Nephron (organoid): Measurements from ENCODE around the gene ZNF497.
"Not testable (repeated sequence)": the region's sequence is repeated elsewhere in the genome, so short reads cannot be mapped to it uniquely, and the experiment has no call there.

ENCODE experiments used
- H3K27ac Mint-ChIP-seq, 3 experiments: 2 replicates each; pipeline ENCODE4 v1.8.0; 2020; ENCODE audit warnings: mixed read lengths in 3 of 3, mild to moderate bottlenecking in 2 of 3, moderate library complexity in 1 of 3
- H3K27me3 Mint-ChIP-seq: 2 replicates; pipeline ENCODE4 v1.8.0; 2021; ENCODE audit warnings: low read depth, mild to moderate bottlenecking, moderate library complexity, mixed read lengths
- H3K36me3 Mint-ChIP-seq: 2 replicates; pipeline ENCODE4 v1.8.0; 2020; ENCODE audit warnings: low read depth, mixed read lengths
- H3K4me1 Mint-ChIP-seq: 2 replicates; pipeline ENCODE4 v1.8.0; 2020; ENCODE audit warnings: mixed read lengths
- H3K4me3 Mint-ChIP-seq, 3 experiments: 2 replicates each; pipeline ENCODE4 v1.8.0; 2020; ENCODE audit warnings: mild to moderate bottlenecking in 3 of 3, mixed read lengths in 3 of 3, moderate library complexity in 2 of 3
- H3K9me3 Mint-ChIP-seq: 2 replicates; pipeline ENCODE4 v1.8.0; 2020; ENCODE audit warnings: mixed read lengths
- CTCF ChIP-seq, 3 experiments: fragments of 200-600 bp; sonication (generic); IDR thresholded peaks; one replicate each; pipeline ENCODE4 v1.5.0; 2021; ENCODE audit warnings: antibody characterized with exemption in 3 of 3; ENCODE audit not compliant: unreplicated experiment in 3 of 3

ZNF497 gene

GRCh38 chr19:58382997-58383603 is 20.5 kb upstream of the ZNF497 start:
- H3K36me3 Mint-ChIP-seq = peaks cover 3% of the 10 kb centered on the region
- H3K27ac Mint-ChIP-seq = peak overlapping the region; percentile 62 to 100 (median 84)
- H3K27me3 Mint-ChIP-seq = no peaks in the 10 kb centered on the region
- H3K4me3 Mint-ChIP-seq = peak overlapping the region; percentile 97 to 99 (median 98)
- H3K9me3 Mint-ChIP-seq = no peaks in the 10 kb centered on the region
- no peak for TF ChIP-seq CTCF (IDR thresholded peaks at IDR 0.05; ENCODE audit: unreplicated experiment in 3 of 3)
- peaks cover 28% of the 10 kb centered on the region for H3K4me1 Mint-ChIP-seq

- H3K4me1 Mint-ChIP-seq = peaks cover 18% of the 10 kb centered on the region
- H3K27me3 Mint-ChIP-seq = no peaks in the 10 kb centered on the region
- H3K9me3 Mint-ChIP-seq = no peaks in the 10 kb centered on the region
- peak overlapping the region; percentile 89 to 98 (median 94) for H3K27ac Mint-ChIP-seq
- no peak for TF ChIP-seq CTCF (IDR thresholded peaks at IDR 0.05; ENCODE audit: unreplicated experiment in 3 of 3)
- H3K4me3 Mint-ChIP-seq = peak overlapping the region; percentile 90 to 96 (median 91)
- H3K36me3 Mint-ChIP-seq = no peaks in the 10 kb centered on the region
Measured at GRCh38 chr19:58381460-58382212, 19.1 kb upstream of the ZNF497 start.

- Mint-ChIP-seq H3K4me3 (peak within 1 kb of the TSS; percentile 90 to 96 (median 91)), H3K27me3 (no peaks in the 10 kb centered on the region), H3K9me3 (no peaks in the 10 kb centered on the region), H3K4me1 (peaks cover 18% of the 10 kb centered on the region), H3K27ac (peak within 1 kb of the TSS; percentile 89 to 98 (median 94)), H3K36me3 (no peaks in the 10 kb centered on the region)
- TF ChIP-seq CTCF (IDR thresholded peaks at IDR 0.05; ENCODE audit: unreplicated experiment in 3 of 3) = no peak
Measured at GRCh38 chr19:58380662-58381459, 18.3 kb upstream of the ZNF497 start, which contains the start of gene ZNF837. Gene ZNF837, minus strand, starts transcription at chr19:58381030. Its CDS starts 11,698 bp downstream, at chr19:58369332.

GRCh38 chr19:58380037-58380661 is 17.6 kb upstream of the ZNF497 start:
- H3K27ac Mint-ChIP-seq = peak overlapping the region; percentile 89 to 98 (median 94)
- no peaks in the 10 kb centered on the region for H3K27me3 Mint-ChIP-seq
- no peaks in the 10 kb centered on the region for H3K9me3 Mint-ChIP-seq
- H3K36me3 Mint-ChIP-seq = no peaks in the 10 kb centered on the region
- peaks cover 18% of the 10 kb centered on the region for H3K4me1 Mint-ChIP-seq
- TF ChIP-seq CTCF (IDR thresholded peaks at IDR 0.05; ENCODE audit: unreplicated experiment in 3 of 3) = no peak
- peak overlapping the region; percentile 89 to 91 (median 90) for H3K4me3 Mint-ChIP-seq

- peak overlapping the region in 2 of 3 experiments; percentile 94 to 98 for H3K27ac Mint-ChIP-seq
- H3K27me3 Mint-ChIP-seq = no peaks in the 10 kb centered on the region
- H3K9me3 Mint-ChIP-seq = no peaks in the 10 kb centered on the region
- peak overlapping the region; percentile 89 to 91 (median 90) for H3K4me3 Mint-ChIP-seq
- no peak for TF ChIP-seq CTCF (IDR thresholded peaks at IDR 0.05; ENCODE audit: unreplicated experiment in 3 of 3)
- peaks cover 18% of the 10 kb centered on the region for H3K4me1 Mint-ChIP-seq
- no peaks in the 10 kb centered on the region for H3K36me3 Mint-ChIP-seq
Measured at GRCh38 chr19:58379246-58379645, 16.7 kb upstream of the ZNF497 start.

- H3K27me3 Mint-ChIP-seq, H3K4me3 Mint-ChIP-seq, H3K27ac Mint-ChIP-seq, H3K36me3 Mint-ChIP-seq, H3K9me3 Mint-ChIP-seq: not testable (repeated sequence)
- H3K4me1 Mint-ChIP-seq = peaks cover 13% of the 10 kb centered on the region
Measured at GRCh38 chr19:58376724-58377123, 14.2 kb upstream of the ZNF497 start.
